ENCODE data around the gene RALGAPA1.
"Not testable (repeated sequence)": the region's sequence is repeated elsewhere in the genome, so short reads cannot be mapped to it uniquely, and the experiment has no call there.

Gene RALGAPA1

DNA sequence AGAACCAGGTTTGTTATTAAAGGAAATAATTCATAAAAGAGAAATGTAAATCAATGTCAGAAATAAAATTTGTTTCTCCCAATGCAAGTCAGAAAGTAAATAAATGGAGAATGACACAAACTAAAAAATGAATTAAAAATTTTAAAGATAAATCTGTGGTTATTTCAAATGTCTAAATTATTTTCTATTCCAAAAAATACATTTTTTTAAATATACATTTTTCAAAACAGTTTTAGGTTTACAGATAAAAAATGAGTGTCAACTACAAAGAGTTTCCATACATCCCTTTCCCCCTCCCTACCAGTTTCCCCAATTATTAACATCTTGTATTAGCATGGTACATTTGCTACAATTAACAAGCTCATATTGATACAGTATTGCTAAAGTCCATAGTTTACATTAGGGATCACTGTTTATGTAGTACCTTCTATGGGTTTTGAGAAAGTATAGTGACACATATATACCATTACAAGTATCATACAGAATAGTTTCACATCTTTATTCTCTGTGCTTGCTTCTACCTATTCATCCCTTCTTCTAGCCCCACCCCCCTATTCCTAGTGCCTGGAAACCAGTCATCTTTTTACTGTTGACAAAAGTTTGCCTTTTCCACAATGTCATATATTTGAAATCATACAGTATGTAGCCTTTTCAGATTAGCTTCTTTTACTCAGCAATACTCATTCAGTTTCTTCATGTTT lies 104.2 kb downstream of the RALGAPA1 start:
- no peak for DNase-seq (ENCODE audit: low read depth in 4 of 4, low spot score in 1 of 4)

DNA sequence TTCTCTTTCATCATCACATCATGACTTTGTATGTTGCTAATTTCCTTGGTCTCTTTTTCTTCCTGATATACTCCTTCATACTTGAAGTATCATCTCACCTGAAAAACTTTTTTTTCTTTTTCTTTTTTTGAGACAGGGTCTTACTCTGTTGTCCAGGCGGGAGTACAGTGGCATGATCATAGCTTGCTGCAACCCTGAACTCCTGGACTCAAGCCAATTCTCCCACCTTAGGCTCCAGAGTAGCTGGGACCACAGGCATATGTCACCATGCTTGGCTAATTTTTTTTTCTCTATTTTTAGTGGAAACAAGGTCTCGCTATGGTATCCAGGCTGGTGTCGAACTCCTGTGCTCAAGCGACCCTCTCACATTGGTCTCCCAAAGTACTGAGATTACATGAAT lies 107.6 kb downstream of the RALGAPA1 start:
- DNase-seq (ENCODE audit: low read depth in 4 of 4, low spot score in 1 of 4), result no peak

GRCh38 chr14:35699791-35700444 lies 109.2 kb downstream of the RALGAPA1 start:
- no peak for DNase-seq (ENCODE audit: low read depth in 4 of 4, low spot score in 1 of 4)

DNA sequence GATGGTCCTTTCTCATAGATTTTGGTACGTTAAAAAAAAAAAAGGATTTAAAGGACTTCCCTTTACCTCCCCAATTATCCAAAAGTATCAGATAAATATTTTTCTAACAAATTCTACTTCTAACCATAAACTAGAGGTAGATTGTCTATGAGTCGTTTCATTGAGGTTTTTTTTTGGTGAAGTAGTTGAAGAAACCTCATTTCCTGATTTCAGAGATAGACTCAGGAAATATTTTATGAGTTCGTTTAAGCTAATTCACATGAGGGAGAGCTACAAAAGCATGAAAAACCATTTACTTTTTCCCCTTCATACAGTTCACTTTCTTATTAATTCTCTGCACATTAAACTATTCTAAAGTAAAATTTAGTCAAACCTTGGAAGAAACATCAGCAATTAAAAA lies 112.5 kb downstream of the RALGAPA1 start:
- no peak for DNase-seq (ENCODE audit: low read depth in 4 of 4, low spot score in 1 of 4)

DNA sequence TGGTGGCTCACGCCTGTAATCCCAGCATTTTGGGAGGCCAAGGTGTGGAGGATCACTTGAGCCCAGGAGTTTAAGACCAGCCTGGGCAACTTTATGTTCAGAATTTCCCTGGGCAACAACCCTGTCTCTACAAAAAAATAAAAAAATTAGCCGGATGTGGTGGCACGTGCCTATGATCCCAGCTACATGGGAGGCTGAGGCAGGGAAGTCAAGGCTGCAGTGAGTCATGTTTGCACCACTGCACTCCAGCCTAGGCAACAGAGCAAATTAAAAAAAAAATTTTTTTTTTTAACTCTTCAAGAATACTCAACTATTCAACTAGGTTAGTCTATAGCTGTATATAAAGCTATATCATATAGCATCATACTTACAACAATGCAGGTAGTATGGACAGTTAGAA lies 113.0 kb downstream of the RALGAPA1 start:
- DNase-seq (ENCODE audit: low read depth in 4 of 4, low spot score in 1 of 4), result no peak

- no peak for DNase-seq (ENCODE audit: low read depth in 4 of 4, low spot score in 1 of 4)
Measured at GRCh38 chr14:35695647-35696046, 113.4 kb downstream of the RALGAPA1 start.

GRCh38 chr14:35695072-35695471 lies 114.0 kb downstream of the RALGAPA1 start:
- DNase-seq (ENCODE audit: low read depth in 4 of 4, low spot score in 1 of 4), result no peak

- DNase-seq (ENCODE audit: low read depth in 4 of 4, low spot score in 1 of 4), result no peak
Measured at GRCh38 chr14:35689000-35689460, 120.1 kb downstream of the RALGAPA1 start.

DNA sequence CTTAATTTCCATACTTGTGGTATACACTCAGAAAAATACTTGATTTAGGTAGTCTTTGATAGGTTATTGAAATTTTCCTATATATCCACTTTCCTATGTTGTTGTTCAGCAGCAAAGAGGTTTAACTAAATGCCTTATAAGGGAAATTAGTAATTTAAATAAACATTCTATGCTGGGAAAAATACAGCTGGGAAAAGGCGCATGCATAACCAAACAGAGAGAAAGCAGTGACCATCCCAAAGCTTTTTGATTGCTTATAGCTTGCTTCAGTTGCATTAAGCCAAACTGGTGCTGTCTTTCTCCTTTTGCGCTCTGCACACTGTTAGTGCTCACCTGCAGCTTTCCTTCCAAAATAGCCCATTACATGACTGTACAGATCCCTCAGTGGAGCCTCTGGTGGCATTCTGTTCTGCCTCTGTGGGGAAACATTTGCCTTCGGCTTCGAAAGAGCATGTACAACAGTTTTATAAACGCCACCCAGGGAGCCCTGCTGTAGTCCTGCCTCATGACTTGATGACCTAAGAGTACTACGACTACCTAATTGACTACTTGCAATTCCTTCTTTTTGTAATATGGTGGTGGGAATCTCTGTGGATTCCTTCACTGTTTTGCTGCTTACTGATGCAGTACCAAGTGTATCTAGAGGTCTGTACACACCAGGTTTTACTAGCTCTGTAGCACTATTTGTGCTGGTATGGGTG lies 120.8 kb downstream of the RALGAPA1 start:
- DNase-seq (ENCODE audit: low read depth in 4 of 4, low spot score in 1 of 4), result no peak

- DNase-seq (ENCODE audit: low read depth in 4 of 4, low spot score in 1 of 4), result peak in 1 of 4 experiments; percentile 3
Measured at GRCh38 chr14:35687335-35687939, 121.7 kb downstream of the RALGAPA1 start.

- not testable (repeated sequence) for DNase-seq (ENCODE audit: low read depth in 4 of 4, low spot score in 1 of 4)
Measured at GRCh38 chr14:35683688-35684087, 125.4 kb downstream of the RALGAPA1 start.

DNA sequence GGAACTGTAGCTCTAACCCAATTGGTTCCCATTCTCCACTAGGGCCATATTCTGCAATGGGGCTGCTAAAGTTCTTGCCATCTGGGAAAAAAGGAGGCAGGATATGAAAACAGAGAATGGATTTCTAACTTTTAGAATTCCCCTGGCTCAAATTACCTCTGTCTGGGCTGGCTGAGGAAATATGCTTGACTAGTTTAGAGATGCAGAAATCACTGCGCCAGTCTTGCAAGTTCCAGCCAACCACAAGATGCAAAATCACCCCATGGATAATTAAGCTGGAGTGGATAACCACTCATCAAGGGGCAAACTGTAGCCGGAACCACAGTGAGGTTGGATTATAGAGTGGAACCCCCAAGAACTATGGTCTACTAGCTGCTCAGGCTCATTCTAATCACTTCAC lies 126.3 kb downstream of the RALGAPA1 start:
- DNase-seq (ENCODE audit: low read depth in 4 of 4, low spot score in 1 of 4), result no peak

DNA sequence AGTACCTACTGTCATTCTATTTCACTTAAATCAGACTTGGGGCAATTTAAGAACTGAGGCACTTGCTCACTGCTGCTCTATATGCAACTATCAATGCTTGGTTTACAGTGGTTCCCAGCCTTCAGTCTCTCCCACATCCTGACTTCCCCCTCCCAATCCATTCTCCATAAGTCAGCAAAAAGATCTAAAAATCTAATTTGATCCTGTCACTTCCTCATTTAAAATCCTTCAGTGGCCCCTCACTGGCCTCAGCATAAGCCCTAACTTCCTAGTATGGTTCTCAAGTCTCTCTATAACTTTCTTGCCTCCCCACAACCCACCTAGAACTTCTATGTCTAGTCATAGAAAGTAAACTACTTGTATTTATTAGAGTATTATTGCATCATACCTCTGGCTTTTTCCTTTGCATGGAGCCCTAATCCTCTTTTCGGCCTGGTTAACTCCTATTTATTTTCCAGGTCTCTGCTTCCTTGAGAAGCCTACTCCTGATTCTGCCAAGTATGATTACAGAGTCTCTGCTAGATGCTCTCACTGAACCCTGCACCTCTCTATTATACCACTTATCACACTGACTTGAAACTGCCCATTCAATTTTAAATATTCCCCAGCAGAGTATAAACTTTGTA lies 130.6 kb downstream of the RALGAPA1 start:
- DNase-seq (ENCODE audit: low read depth in 4 of 4, low spot score in 1 of 4), result no peak

DNA sequence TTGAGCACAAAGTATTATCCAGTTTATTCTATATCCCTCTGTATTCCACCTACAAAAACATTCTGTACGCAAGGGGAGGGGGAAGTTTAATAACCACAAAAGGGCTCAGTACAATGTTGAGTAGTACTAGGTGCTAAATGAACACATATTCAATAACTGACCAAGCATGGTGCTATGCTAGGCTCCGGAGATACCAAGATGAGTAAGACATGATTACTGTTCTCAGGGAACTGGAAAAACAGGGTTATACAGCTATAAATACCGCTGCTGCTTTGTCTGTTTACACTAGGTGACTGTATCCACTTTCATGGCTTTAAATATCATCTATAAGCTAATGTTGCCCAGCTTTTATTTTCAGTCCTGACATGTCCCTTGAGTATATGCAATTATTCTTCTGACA lies 139.3 kb downstream of the RALGAPA1 start:
- no peak for DNase-seq (ENCODE audit: low read depth in 4 of 4, low spot score in 1 of 4)

DNA sequence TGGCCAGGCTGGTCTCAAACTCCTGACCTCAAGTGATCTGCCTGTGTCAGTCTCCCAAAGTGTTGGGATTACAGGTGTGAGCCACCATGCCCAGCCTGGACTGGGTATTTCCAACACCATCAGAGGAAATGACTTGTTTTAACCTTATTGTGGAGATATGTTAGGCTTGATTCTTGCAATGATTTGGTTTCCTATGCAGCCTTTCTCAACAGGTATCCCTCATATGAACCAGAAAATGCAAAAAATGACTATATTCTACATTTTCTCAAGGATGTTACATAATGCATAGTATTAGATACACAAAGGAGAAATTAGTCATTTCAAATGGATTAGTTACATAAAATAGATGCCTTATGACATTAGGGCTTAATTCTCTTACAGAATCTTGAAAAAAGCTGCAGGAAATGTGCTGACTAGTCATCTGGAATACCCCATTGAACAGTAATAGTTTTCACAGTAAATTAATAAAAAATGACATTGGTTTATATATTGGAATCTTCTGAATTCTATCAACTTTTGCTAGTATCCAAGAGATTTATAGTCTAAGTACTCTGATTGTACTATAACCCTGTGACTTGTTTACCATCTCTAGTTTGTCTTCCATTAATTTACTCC lies 142.6 kb downstream of the RALGAPA1 start:
- DNase-seq (ENCODE audit: low read depth in 4 of 4, low spot score in 1 of 4), result no peak

- no peak for DNase-seq (ENCODE audit: low read depth in 4 of 4, low spot score in 1 of 4)
Measured at GRCh38 chr14:35661875-35662274, 147.2 kb downstream of the RALGAPA1 start.

DNA sequence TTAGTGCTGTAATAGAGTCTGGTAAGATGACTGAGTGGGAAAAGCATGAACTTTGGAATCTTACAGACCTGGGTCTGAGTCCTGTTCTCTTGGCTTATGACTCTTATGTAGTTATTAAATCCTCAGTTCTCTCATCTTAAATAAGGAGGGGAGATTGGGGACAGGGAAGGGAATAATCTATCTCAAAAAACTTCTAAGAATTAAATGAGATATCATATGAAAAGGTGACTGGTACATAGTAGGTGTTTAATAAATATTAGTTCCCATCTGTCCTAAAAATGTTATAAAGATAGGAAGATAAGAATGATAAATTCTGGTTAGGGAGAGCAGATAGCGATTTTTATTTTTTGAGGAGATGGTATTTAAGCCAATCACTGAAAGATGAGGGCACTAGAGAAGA lies 156.1 kb downstream of the RALGAPA1 start:
- DNase-seq (ENCODE audit: low read depth in 4 of 4, low spot score in 1 of 4), result no peak

- DNase-seq (ENCODE audit: low read depth in 4 of 4, low spot score in 1 of 4), result no peak
Measured at GRCh38 chr14:35643513-35643912, 165.6 kb downstream of the RALGAPA1 start.

DNA sequence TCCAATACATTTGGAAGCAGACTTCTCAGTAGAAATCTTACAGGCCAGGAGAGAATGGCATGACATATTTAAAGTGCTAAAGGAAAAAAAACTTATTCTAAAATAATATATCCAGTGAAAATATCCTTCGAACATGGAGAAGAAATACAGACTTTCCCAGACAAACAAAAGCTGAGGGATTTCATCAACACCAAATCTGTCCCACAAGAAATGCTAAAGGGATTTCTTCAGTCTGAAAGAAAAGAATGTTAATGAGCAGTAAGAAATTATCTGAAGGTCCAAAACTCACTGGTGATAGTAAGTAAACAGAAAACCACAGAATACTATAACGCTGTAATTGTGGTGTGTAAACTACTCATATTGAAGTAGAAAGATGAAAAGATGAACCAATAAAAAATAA lies 171.2 kb downstream of the RALGAPA1 start:
- no peak for DNase-seq (ENCODE audit: low read depth in 4 of 4, low spot score in 1 of 4)

- DNase-seq (ENCODE audit: low read depth in 4 of 4, low spot score in 1 of 4), result no peak
Measured at GRCh38 chr14:35637269-35637668, 171.8 kb downstream of the RALGAPA1 start.

GRCh38 chr14:35632676-35633075 lies 176.4 kb downstream of the RALGAPA1 start:
- no peak for DNase-seq (ENCODE audit: low read depth in 4 of 4, low spot score in 1 of 4)
